Osteoblast (primary cell): ENCODE measurements around the gene GRIA4. TPM values are rescaled to one million over a fixed set of nuclear protein-coding genes. Genes with fewer than 3 reads are reported as not detected.

Experiments used
- DNase-seq: peaks from one replicate; pipeline ENCODE4 v3.0.0; 2011; ENCODE audit warnings: low spot score, mixed read lengths; ENCODE audit not compliant: insufficient read length; ENCODE audit errors: missing footprints
- H2AFZ ChIP-seq: 2 replicates; pipeline ENCODE4 v1.6.0; 2011; ENCODE audit warnings: mild to moderate bottlenecking, low read length
- H3K27ac ChIP-seq: 2 replicates; pipeline ENCODE4 v1.5.1; 2011; ENCODE audit warnings: mild to moderate bottlenecking, low read depth, low read length, moderate library complexity
- H3K27me3 ChIP-seq: 2 replicates; pipeline ENCODE4 v1.6.0; 2012; ENCODE audit warnings: mild to moderate bottlenecking, control low read depth, inconsistent platforms, low read length, moderate library complexity; ENCODE audit not compliant: insufficient read depth
- H3K36me3 ChIP-seq: 2 replicates; pipeline ENCODE4 v1.5.1; 2011; ENCODE audit warnings: mild to moderate bottlenecking, low read length, control low read depth, moderate library complexity; ENCODE audit not compliant: insufficient read depth
- H3K4me1 ChIP-seq: 2 replicates; pipeline ENCODE4 v1.5.1; 2011; ENCODE audit warnings: mild to moderate bottlenecking, low read length, control low read depth, moderate library complexity; ENCODE audit not compliant: insufficient read depth
- H3K4me2 ChIP-seq: 2 replicates; pipeline ENCODE4 v1.6.0; 2011; ENCODE audit warnings: mild to moderate bottlenecking, low read length; ENCODE audit not compliant: insufficient read depth
- H3K4me3 ChIP-seq: fragments of 200-600 bp; sonication (generic); 3 replicates; pipeline ENCODE4 v1.5.1; 2012; ENCODE audit warnings: mild to moderate bottlenecking, low read length, inconsistent platforms; ENCODE audit not compliant: insufficient read depth
- H3K79me2 ChIP-seq: 2 replicates; pipeline ENCODE4 v1.6.0; 2012; ENCODE audit warnings: mild to moderate bottlenecking, low read length, control low read depth, inconsistent platforms; ENCODE audit not compliant: insufficient read depth
- H3K9me3 ChIP-seq: 2 replicates; pipeline ENCODE4 v1.5.1; 2011; ENCODE audit warnings: low read depth, low read length, control low read depth
- H4K20me1 ChIP-seq: 2 replicates; pipeline ENCODE4 v1.6.0; 2012; ENCODE audit warnings: mild to moderate bottlenecking, low read length, control low read depth; ENCODE audit not compliant: insufficient read depth
- CTCF ChIP-seq: IDR thresholded peaks from 2 replicates; pipeline ENCODE4 v1.5.1; 2011; ENCODE audit warnings: mild to moderate bottlenecking, low read depth, low read length, moderate library complexity; ENCODE audit errors: extremely low read depth
- total RNA-seq: library from RNA; depleted of rRNA; stranded (reverse); fragments of >200 nt; gene quantifications from 2 replicates; pipeline ENCODE4 v1.2.3, GENCODE V29; 2012

Gene GRIA4
- total RNA-seq, 1 donor: not detected

DNA sequence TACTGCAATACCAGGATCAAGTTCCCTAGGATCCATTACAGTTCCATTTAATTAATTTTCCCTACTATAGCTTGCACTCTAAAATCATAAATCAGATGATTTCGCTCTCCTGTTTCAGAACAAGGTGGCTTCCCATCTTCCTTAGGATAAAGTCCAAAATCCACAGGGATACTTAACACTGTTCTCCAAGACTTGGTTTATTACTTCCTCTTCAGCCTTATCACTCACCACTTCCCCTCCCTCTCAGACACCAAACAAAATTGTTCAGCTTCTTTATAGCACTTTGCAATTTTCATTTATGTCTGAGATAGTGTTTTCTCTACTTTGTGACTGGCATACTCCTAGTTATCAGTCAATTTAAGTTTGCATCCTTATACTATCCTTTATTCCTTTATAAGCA is 124.6 kb downstream of the GRIA4 start:
- Histone ChIP-seq H3K27me3 (no peaks in the 10 kb centered on the region), H4K20me1 (no peaks in the 10 kb centered on the region), H3K4me2 (no peak overlapping the region), H3K4me1 (no peaks in the 10 kb centered on the region), H2AFZ (no peak overlapping the region), H3K79me2 (no peaks in the 10 kb centered on the region), H3K36me3 (no peaks in the 10 kb centered on the region), H3K27ac (no peak overlapping the region), H3K9me3 (peaks cover 3% of the 10 kb centered on the region), H3K4me3 (no peak overlapping the region)
- no peak for TF ChIP-seq CTCF
- no peak for DNase-seq

DNA sequence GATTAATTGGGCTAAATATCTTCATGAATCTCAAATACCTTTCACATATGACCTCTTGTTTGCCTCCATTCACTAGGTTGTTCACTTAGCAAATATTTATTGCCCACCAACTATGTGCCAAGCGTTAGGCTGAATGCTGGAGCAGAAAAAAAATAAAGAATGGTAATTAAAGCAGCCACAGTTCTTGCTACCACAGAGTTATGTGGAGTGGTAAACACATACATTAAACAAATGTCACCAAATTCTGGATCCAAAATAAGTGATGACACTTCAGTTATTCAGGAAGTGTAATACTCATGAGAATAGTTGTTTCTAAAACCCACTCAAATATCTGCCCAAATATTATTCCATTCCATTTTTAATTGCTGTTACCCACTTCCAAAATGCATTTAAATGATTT is 128.4 kb downstream of the GRIA4 start:
- no peak overlapping the region for H3K4me2 ChIP-seq
- H3K27me3 ChIP-seq: no peaks in the 10 kb centered on the region
- no peaks in the 10 kb centered on the region for H3K4me1 ChIP-seq
- DNase-seq: no peak
- H3K27ac ChIP-seq: no peak overlapping the region
- H3K4me3 ChIP-seq: no peak overlapping the region
- no peak overlapping the region for H2AFZ ChIP-seq
- H3K79me2 ChIP-seq: no peaks in the 10 kb centered on the region
- no peak for TF ChIP-seq CTCF
- no peaks in the 10 kb centered on the region for H3K36me3 ChIP-seq
- H3K9me3 ChIP-seq: peaks cover 3% of the 10 kb centered on the region
- H4K20me1 ChIP-seq: no peaks in the 10 kb centered on the region

GRCh38 chr11:105738986-105739795 is 129.3 kb downstream of the GRIA4 start:
- Histone ChIP-seq H3K79me2 (no peaks in the 10 kb centered on the region), H3K4me1 (no peaks in the 10 kb centered on the region), H3K27ac (no peak overlapping the region), H3K27me3 (no peaks in the 10 kb centered on the region), H3K4me3 (no peak overlapping the region), H3K36me3 (no peaks in the 10 kb centered on the region), H3K9me3 (peaks cover 2% of the 10 kb centered on the region), H4K20me1 (no peaks in the 10 kb centered on the region), H3K4me2 (no peak overlapping the region), H2AFZ (no peak overlapping the region)
- no peak for DNase-seq
- no peak for TF ChIP-seq CTCF

- Histone ChIP-seq H3K36me3 (no peaks in the 10 kb centered on the region), H3K79me2 (no peaks in the 10 kb centered on the region), H3K4me3 (no peak overlapping the region), H3K4me1 (no peaks in the 10 kb centered on the region), H4K20me1 (no peaks in the 10 kb centered on the region), H3K27me3 (no peaks in the 10 kb centered on the region), H3K4me2 (no peak overlapping the region), H2AFZ (no peak overlapping the region), H3K27ac (no peak overlapping the region), H3K9me3 (no peaks in the 10 kb centered on the region)
- TF ChIP-seq CTCF: no peak
- DNase-seq: no peak
Measured at GRCh38 chr11:105740164-105740903, 130.5 kb downstream of the GRIA4 start.
